ENCODE results near the gene NDNF. TPM values are rescaled to one million over a fixed set of nuclear protein-coding genes. Genes with fewer than 3 reads are reported as not detected.

The NDNF gene
- total and polyA plus RNA-seq, 2 donors (not counting 1 experiment from before 2014, with no cell fraction given) = not detected

GRCh38 chr4:121009578-121010478 is 62.5 kb downstream of the NDNF start:
- Histone ChIP-seq H3K9ac (ENCODE audit: low read length) (no peak overlapping the region), H3K4me2 (replicated peaks; ENCODE audit: low read depth, low read length, poor library complexity, severe bottlenecking) (no peak overlapping the region), H3K4me1 (ENCODE audit: control insufficient read depth in 2 of 2, insufficient read depth in 2 of 2, low read length in 2 of 2) (no peaks in the 10 kb centered on the region), H3K9me3 (ENCODE audit: control extremely low read depth in 1 of 3, control insufficient read depth in 2 of 3, insufficient read depth in 1 of 3, low read length in 2 of 3) (no peaks in the 10 kb centered on the region), H3K79me2 (ENCODE audit: control insufficient read depth, insufficient read depth, low read length) (no peaks in the 10 kb centered on the region), H3K27ac (ENCODE audit: low read length in 2 of 2) (no peak overlapping the region), H3K27me3 (replicated peaks in 1 of 4; ENCODE audit: control extremely low read depth in 1 of 4, control insufficient read depth in 3 of 4, insufficient read depth in 4 of 4, low read length in 3 of 4) (no peaks in the 10 kb centered on the region), H3K36me3 (replicated peaks in 1 of 2; ENCODE audit: control extremely low read depth in 1 of 2, control insufficient read depth in 1 of 2, extremely low read depth in 1 of 2, insufficient read depth in 2 of 2, low read length in 1 of 2) (no peaks in the 10 kb centered on the region), H3K4me3 (ENCODE audit: control extremely low read depth in 1 of 5, extremely low read depth in 1 of 5, insufficient read depth in 1 of 5, low read depth in 2 of 5, low read length in 4 of 5) (no peak overlapping the region), H2AFZ (ENCODE audit: insufficient read depth, low read depth, low read length, poor library complexity, severe bottlenecking) (no peak overlapping the region), H4K20me1 (ENCODE audit: control insufficient read depth, insufficient read depth, low read length, poor library complexity, severe bottlenecking) (no peaks in the 10 kb centered on the region)
- WGBS (ENCODE audit: insufficient coverage) = 100% methylated on average over 1 of the region's 3 CpGs
- DNase-seq (no peak), ATAC-seq (ENCODE audit: low read depth) (no peak)
- ChIA-PET POLR2A (no interaction called here), CTCF (no interaction called here)
- no peaks in the 10 kb centered on the region for H3K4me1 Mint-ChIP-seq
- no peak overlapping the region for H3K27ac Mint-ChIP-seq
- peaks cover 4% of the 10 kb centered on the region for H3K27me3 Mint-ChIP-seq
- intact Hi-C loops (cut with micrococcal nuclease) = no loop called here
- TF ChIP-seq, protein P1, sequence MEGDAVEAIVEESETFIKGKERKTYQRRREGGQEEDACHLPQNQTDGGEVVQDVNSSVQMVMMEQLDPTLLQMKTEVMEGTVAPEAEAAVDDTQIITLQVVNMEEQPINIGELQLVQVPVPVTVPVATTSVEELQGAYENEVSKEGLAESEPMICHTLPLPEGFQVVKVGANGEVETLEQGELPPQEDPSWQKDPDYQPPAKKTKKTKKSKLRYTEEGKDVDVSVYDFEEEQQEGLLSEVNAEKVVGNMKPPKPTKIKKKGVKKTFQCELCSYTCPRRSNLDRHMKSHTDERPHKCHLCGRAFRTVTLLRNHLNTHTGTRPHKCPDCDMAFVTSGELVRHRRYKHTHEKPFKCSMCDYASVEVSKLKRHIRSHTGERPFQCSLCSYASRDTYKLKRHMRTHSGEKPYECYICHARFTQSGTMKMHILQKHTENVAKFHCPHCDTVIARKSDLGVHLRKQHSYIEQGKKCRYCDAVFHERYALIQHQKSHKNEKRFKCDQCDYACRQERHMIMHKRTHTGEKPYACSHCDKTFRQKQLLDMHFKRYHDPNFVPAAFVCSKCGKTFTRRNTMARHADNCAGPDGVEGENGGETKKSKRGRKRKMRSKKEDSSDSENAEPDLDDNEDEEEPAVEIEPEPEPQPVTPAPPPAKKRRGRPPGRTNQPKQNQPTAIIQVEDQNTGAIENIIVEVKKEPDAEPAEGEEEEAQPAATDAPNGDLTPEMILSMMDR (IDR thresholded peaks at IDR 0.05) = no peak
- TF ChIP-seq EZH2 (IDR thresholded peaks at IDR 0.05; ENCODE audit: borderline replicate concordance, insufficient read depth, low read depth, low read length, poor library complexity, severe bottlenecking) = no peak
- no peaks in the 10 kb centered on the region for H3K9me3 Mint-ChIP-seq (ENCODE audit: insufficient read depth)
- H3K4me3 Mint-ChIP-seq = no peak overlapping the region

- Histone ChIP-seq H3K4me1 (ENCODE audit: control insufficient read depth in 2 of 2, insufficient read depth in 2 of 2, low read length in 2 of 2) (no peaks in the 10 kb centered on the region), H3K79me2 (ENCODE audit: control insufficient read depth, insufficient read depth, low read length) (no peaks in the 10 kb centered on the region), H3K4me2 (replicated peaks; ENCODE audit: low read depth, low read length, poor library complexity, severe bottlenecking) (no peak overlapping the region), H2AFZ (ENCODE audit: insufficient read depth, low read depth, low read length, poor library complexity, severe bottlenecking) (no peak overlapping the region), H4K20me1 (ENCODE audit: control insufficient read depth, insufficient read depth, low read length, poor library complexity, severe bottlenecking) (no peaks in the 10 kb centered on the region), H3K27me3 (replicated peaks in 1 of 4; ENCODE audit: control extremely low read depth in 1 of 4, control insufficient read depth in 3 of 4, insufficient read depth in 4 of 4, low read length in 3 of 4) (no peaks in the 10 kb centered on the region), H3K27ac (ENCODE audit: low read length in 2 of 2) (no peak overlapping the region), H3K36me3 (replicated peaks in 1 of 2; ENCODE audit: control extremely low read depth in 1 of 2, control insufficient read depth in 1 of 2, extremely low read depth in 1 of 2, insufficient read depth in 2 of 2, low read length in 1 of 2) (no peaks in the 10 kb centered on the region), H3K9ac (ENCODE audit: low read length) (no peak overlapping the region), H3K4me3 (ENCODE audit: control extremely low read depth in 1 of 5, extremely low read depth in 1 of 5, insufficient read depth in 1 of 5, low read depth in 2 of 5, low read length in 4 of 5) (no peak overlapping the region), H3K9me3 (ENCODE audit: control extremely low read depth in 1 of 3, control insufficient read depth in 2 of 3, insufficient read depth in 1 of 3, low read length in 2 of 3) (peaks cover 0 to 7% (median 0%) of the 10 kb centered on the region in 3 donors)
- intact Hi-C loops (cut with micrococcal nuclease) = no loop called here
- whole genome bisulfite sequencing (ENCODE audit: insufficient coverage) = 0% methylated on average over 1 of the region's 1 CpG
- H3K27me3 Mint-ChIP-seq = peaks cover 4% of the 10 kb centered on the region
- DNase-seq (no peak), ATAC-seq (ENCODE audit: low read depth) (no peak)
- CTCF ChIA-PET = no interaction called here
- H3K4me3 Mint-ChIP-seq = no peak overlapping the region
- H3K27ac Mint-ChIP-seq = no peak overlapping the region
- H3K4me1 Mint-ChIP-seq = no peaks in the 10 kb centered on the region
- no peaks in the 10 kb centered on the region for H3K9me3 Mint-ChIP-seq (ENCODE audit: insufficient read depth)
- TF ChIP-seq, protein P1 (IDR thresholded peaks at IDR 0.05) = no peak
- TF ChIP-seq EZH2 (IDR thresholded peaks at IDR 0.05; ENCODE audit: borderline replicate concordance, insufficient read depth, low read depth, low read length, poor library complexity, severe bottlenecking) = no peak
- POLR2A ChIA-PET = no interaction called here
These were observed 64.7 kb downstream of the NDNF start for GRCh38 chr4:121007660-121008059.
